ENCODE measurements around the gene OR4C45. TPM values are rescaled to one million over a fixed set of nuclear protein-coding genes. Genes with fewer than 3 reads are reported as not detected.

OR4C45 gene
- total and polyA plus RNA-seq, 2 donors (not counting 1 experiment from before 2014, with no cell fraction given): not detected

DNA sequence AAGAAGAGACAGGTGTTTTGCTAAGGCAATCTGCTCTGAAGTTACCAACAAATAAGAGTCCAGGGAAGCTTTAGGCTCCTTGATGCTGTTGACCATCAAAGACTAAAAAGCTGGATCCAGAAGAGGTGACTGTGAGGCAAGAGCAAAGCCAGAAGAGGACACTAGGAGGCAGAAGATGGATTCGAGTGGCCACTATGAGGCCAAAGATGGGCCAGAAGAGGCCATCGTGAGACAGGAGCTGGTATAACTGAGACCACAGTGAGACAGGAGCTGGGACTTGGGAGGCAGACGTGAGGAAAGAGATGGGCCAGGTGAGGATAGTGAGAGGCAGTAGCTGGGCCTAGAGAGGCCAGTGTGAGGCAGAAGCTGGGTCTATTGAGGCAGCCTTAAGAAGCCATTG is 37.7 kb downstream of the OR4C45 start:
- Histone ChIP-seq H3K9ac (ENCODE audit: insufficient read depth, low read length) (no peak overlapping the region), H3K4me3 (replicated peaks in 1 of 4; ENCODE audit: control extremely low read depth in 1 of 4, insufficient read depth in 1 of 4, low read depth in 3 of 4, low read length in 4 of 4) (no peak overlapping the region), H3K9me3 (ENCODE audit: control insufficient read depth, insufficient read depth, low read depth, low read length) (no peaks in the 10 kb centered on the region), H3K27me3 (ENCODE audit: control insufficient read depth, insufficient read depth, low read length) (no peaks in the 10 kb centered on the region), H3K27ac (ENCODE audit: insufficient read depth, low read length) (no peak overlapping the region), H3K4me2 (ENCODE audit: extremely low read depth, insufficient read depth, low read length) (no peak overlapping the region), H3K36me3 (ENCODE audit: control insufficient read depth, insufficient read depth, low read length) (no peaks in the 10 kb centered on the region), H4K20me1 (ENCODE audit: control insufficient read depth, extremely low read depth, insufficient read depth, low read length) (no peaks in the 10 kb centered on the region), H3K79me2 (ENCODE audit: control insufficient read depth, insufficient read depth, low read length) (no peaks in the 10 kb centered on the region), H3K4me1 (ENCODE audit: control insufficient read depth, extremely low read depth, insufficient read depth, low read length) (no peaks in the 10 kb centered on the region), H2AFZ (ENCODE audit: low read length) (no peak overlapping the region)
- DNase-seq (ENCODE audit: low read depth in 2 of 2): no peak
- no peak for TF ChIP-seq EZH2 (IDR thresholded peaks at IDR 0.05; ENCODE audit: low read length, missing control alignments)
- TF ChIP-seq, protein P1, sequence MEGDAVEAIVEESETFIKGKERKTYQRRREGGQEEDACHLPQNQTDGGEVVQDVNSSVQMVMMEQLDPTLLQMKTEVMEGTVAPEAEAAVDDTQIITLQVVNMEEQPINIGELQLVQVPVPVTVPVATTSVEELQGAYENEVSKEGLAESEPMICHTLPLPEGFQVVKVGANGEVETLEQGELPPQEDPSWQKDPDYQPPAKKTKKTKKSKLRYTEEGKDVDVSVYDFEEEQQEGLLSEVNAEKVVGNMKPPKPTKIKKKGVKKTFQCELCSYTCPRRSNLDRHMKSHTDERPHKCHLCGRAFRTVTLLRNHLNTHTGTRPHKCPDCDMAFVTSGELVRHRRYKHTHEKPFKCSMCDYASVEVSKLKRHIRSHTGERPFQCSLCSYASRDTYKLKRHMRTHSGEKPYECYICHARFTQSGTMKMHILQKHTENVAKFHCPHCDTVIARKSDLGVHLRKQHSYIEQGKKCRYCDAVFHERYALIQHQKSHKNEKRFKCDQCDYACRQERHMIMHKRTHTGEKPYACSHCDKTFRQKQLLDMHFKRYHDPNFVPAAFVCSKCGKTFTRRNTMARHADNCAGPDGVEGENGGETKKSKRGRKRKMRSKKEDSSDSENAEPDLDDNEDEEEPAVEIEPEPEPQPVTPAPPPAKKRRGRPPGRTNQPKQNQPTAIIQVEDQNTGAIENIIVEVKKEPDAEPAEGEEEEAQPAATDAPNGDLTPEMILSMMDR (conservative IDR thresholded peaks at IDR 0.05 in 1 of 2, IDR thresholded peaks at IDR 0.05 in 1 of 2; ENCODE audit: low read depth in 1 of 2, low read length in 2 of 2): no peak

DNA sequence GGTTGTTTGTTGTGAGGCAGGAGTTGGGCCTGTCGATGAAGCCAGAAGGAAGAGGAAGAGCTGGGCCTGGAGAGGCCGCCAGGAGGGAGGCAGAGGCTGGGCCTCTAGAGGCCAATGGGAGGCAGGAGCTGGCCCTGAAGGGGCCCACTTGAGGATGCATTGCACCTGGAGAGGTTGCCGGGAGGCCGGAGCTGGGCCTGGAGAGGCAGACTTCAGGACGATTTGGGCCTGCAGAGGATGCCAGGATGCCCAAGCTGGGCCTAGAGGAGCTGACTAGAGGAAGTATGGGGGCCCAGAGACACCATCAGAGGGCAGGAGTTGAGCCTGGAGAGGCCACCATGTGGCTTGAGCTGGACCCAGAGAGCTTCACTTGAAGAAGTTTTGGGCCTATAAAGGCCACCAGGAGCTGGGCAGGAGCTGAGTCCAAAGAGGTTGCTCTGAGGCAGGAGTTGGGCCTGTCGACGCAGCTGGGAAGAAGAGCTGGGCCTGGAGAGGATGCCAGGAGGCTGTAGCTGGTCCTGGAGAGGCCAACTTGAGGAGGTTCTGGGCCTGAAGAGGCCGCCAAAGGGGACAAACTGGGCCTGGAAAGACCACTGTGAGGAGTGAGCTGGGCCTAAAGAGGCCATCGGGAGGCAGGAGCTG is 39.0 kb downstream of the OR4C45 start:
- H3K4me2 ChIP-seq (ENCODE audit: extremely low read depth, insufficient read depth, low read length): no peak overlapping the region
- DNase-seq (ENCODE audit: low read depth in 2 of 2): no peak
- H4K20me1 ChIP-seq (ENCODE audit: control insufficient read depth, extremely low read depth, insufficient read depth, low read length): no peaks in the 10 kb centered on the region
- H3K27ac ChIP-seq (ENCODE audit: insufficient read depth, low read length): no peak overlapping the region
- no peaks in the 10 kb centered on the region for H3K27me3 ChIP-seq (ENCODE audit: control insufficient read depth, insufficient read depth, low read length)
- H3K36me3 ChIP-seq (ENCODE audit: control insufficient read depth, insufficient read depth, low read length): no peaks in the 10 kb centered on the region
- no peak overlapping the region for H3K4me3 ChIP-seq (replicated peaks in 1 of 4; ENCODE audit: control extremely low read depth in 1 of 4, insufficient read depth in 1 of 4, low read depth in 3 of 4, low read length in 4 of 4)
- no peak overlapping the region for H3K9ac ChIP-seq (ENCODE audit: insufficient read depth, low read length)
- H3K9me3 ChIP-seq (ENCODE audit: control insufficient read depth, insufficient read depth, low read depth, low read length): no peaks in the 10 kb centered on the region
- TF ChIP-seq EZH2 (IDR thresholded peaks at IDR 0.05; ENCODE audit: low read length, missing control alignments): no peak
- TF ChIP-seq, protein P1 (conservative IDR thresholded peaks at IDR 0.05 in 1 of 2, IDR thresholded peaks at IDR 0.05 in 1 of 2; ENCODE audit: low read depth in 1 of 2, low read length in 2 of 2): no peak
- H2AFZ ChIP-seq (ENCODE audit: low read length): no peak overlapping the region
- no peaks in the 10 kb centered on the region for H3K4me1 ChIP-seq (ENCODE audit: control insufficient read depth, extremely low read depth, insufficient read depth, low read length)
- H3K79me2 ChIP-seq (ENCODE audit: control insufficient read depth, insufficient read depth, low read length): no peaks in the 10 kb centered on the region

DNA sequence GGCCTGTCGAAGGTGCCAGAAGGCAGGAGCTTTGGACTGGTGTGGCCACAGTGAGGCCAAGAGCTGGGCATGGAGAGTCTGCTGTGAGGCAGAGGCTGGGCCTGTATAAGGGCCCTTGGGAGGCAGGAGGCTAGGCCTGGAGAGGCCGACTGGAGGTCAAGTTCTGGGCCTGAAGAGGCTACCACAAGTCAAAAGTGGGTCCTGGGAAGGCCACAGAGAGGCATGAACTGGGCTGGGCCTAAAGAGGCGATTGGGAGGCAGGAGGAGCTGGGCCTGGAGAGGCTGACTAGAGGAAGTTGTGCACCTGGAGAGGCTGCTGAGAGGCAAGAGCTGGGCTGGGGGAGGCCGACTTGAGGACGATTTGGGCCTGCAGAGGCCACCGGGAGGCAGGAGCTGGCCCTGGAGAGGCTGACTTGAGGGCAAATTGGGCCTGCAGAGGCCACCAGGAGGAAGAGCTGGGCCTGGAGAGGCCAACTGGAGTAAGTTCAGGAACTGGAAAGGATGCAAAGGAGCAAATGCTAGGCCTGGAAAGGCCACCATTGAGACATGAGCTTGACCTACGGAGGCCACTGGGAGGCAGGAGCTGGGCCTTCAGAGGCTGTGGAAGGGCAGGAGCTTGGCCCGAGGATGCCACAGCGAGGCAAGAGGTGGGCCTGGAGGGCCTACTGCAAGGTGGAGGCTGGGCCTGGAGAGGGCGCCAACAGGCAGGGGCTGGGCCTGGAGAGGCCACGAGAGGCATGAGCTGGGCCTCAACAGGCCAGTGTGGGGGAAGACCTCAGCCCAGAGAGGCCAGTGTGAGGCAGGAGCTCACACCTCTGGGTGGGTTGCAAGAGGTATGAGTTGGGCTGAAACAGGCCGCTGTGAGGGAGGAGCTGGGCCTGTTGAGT is 39.8 kb downstream of the OR4C45 start:
- H3K27me3 ChIP-seq (ENCODE audit: control insufficient read depth, insufficient read depth, low read length): no peaks in the 10 kb centered on the region
- H3K9ac ChIP-seq (ENCODE audit: insufficient read depth, low read length): no peak overlapping the region
- no peak overlapping the region for H2AFZ ChIP-seq (ENCODE audit: low read length)
- H3K79me2 ChIP-seq (ENCODE audit: control insufficient read depth, insufficient read depth, low read length): no peaks in the 10 kb centered on the region
- TF ChIP-seq, protein P1 (conservative IDR thresholded peaks at IDR 0.05 in 1 of 2, IDR thresholded peaks at IDR 0.05 in 1 of 2; ENCODE audit: low read depth in 1 of 2, low read length in 2 of 2): no peak
- no peaks in the 10 kb centered on the region for H3K36me3 ChIP-seq (ENCODE audit: control insufficient read depth, insufficient read depth, low read length)
- no peaks in the 10 kb centered on the region for H3K9me3 ChIP-seq (ENCODE audit: control insufficient read depth, insufficient read depth, low read depth, low read length)
- no peak overlapping the region for H3K4me2 ChIP-seq (ENCODE audit: extremely low read depth, insufficient read depth, low read length)
- no peaks in the 10 kb centered on the region for H3K4me1 ChIP-seq (ENCODE audit: control insufficient read depth, extremely low read depth, insufficient read depth, low read length)
- no peaks in the 10 kb centered on the region for H4K20me1 ChIP-seq (ENCODE audit: control insufficient read depth, extremely low read depth, insufficient read depth, low read length)
- H3K4me3 ChIP-seq (replicated peaks in 1 of 4; ENCODE audit: control extremely low read depth in 1 of 4, insufficient read depth in 1 of 4, low read depth in 3 of 4, low read length in 4 of 4): no peak overlapping the region
- H3K27ac ChIP-seq (ENCODE audit: insufficient read depth, low read length): no peak overlapping the region
- DNase-seq (ENCODE audit: low read depth in 2 of 2): no peak
